Left renal cortex interstitium (tissue), 4 donors: ENCODE results near the gene SOS2. TPM values are rescaled to one million over a fixed set of nuclear protein-coding genes. Genes with fewer than 3 reads are reported as not detected.

Experiments
- DNase-seq, 4 donors: peaks; one replicate each; pipeline ENCODE4 v3.0.0-alpha.2; 2013; ENCODE audit warnings: low read depth in 4 of 4, low spot score in 2 of 4, missing footprints in 1 of 4
- polyA plus RNA-seq, 4 donors: library from polyadenylated mRNA; unstranded; fragments of 120-200 nt; gene quantifications; one replicate each; pipeline ENCODE4 v1.2.1, GENCODE V29; 2013; ENCODE audit not compliant: insufficient read length in 4 of 4

The SOS2 gene
- polyA plus RNA-seq, 4 donors, result 34.7 to 41.5 (median 38.3) TPM

GRCh38 chr14:50121486-50121885 is 109.9 kb downstream of the SOS2 start:
- no peak for DNase-seq

DNA sequence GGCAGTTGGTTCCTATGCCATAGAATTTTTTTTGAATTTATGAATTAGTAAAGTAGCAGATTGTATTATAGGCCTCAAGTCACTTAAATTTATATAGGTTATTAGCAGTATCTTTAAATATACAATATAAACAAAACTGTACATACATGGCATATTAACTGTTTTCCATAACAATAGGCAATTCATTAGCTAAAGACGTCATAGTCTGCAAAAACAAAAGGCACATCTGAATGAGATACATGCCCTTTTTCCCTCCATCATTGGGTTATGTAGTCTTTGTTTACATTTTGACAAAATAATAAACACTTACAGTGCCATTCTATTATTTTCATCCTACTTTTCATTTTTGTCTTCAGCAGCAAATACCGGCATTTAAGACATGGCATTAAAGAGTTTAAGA is 113.9 kb downstream of the SOS2 start:
- DNase-seq, result no peak

DNA sequence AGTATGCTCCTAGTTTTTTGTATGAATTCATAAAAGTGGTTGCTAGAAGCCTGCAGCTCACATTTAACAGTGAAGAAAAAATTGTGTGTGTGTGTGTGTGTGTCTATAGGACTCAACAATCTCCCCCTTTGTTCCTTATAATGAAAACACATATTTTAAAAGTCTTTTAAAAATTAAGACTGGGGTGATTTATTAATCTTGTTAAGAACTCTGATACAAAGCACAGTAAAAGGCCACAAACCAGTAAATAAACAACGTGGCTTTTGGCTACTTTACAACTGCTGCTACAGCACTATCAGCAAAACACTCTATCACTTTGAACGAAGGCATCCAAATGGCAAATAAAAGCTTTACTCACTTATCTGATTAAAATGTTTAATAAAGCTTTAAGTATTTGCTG is 114.4 kb downstream of the SOS2 start:
- peak in 1 of 4 donors; percentile 53 for DNase-seq

- DNase-seq, result peak; percentile 84 to 89 (median 85)
These were observed 115.0 kb downstream of the SOS2 start, which contains the start of gene VCPKMT for GRCh38 chr14:50116181-50116956. VCPKMT (minus strand) TSS chr14:50116572; CDS start chr14:50116552, 20 bp downstream.

DNA sequence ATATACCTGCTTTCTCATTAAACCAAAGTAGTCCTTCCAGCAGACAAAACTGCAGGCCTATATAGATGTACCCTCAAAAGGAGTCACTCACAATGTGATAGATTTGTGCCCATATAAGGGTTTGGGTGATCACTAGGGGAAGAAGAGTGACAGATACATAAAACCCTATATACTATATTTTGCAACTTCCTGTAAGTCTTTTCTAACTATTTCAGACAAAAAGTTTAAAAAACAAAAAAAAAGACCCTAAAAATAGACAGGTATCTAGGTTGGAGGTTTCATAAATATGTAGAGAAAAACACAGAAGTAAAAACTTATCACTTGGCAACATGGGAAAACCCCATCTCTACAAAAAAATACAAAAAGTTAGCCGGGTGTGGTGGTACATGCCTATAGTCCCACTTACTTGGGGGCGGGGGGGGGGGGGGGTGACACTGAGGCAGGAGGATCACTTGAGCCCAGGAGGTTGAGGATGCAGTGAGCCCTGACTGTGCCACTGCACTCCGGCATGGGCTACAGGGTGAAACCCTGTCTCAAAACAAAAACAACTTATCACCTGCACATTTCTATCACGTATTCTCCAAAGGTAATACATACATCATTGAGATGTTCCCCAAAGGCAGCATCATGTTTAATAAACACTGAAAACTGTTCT is 117.9 kb downstream of the SOS2 start:
- DNase-seq, result no peak

DNA sequence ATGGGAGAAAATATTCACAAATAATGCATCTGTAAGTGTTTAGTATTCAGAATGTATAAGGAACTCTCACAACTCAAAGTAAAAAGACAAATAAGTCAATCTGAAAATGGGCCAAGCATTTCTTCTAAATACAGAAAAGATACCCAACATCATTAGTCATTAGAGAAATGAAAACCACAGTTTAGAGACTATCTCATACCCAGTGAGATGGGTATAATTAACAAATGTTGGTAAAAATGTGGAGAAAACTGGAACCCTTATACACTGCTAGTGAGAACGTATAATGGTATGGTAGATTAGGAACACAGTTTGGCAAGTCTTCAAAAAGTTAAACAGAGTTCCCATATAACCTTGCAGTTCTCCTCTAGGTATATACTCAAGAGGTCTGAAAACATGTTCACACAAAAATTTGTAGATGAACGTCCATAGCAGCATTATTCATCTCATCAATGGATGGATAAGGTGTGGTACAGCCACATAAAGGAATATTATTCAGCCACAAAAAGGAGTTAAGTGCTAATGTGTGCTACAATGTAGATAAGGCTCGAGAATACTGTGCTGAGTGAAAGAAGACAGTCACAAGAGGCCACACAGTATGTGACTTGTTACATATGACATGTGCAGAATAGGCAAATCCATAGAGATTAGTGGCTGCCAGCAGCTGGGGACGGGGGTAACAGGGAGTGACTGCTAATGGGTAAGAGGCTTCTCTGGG is 120.9 kb downstream of the SOS2 start:
- DNase-seq, result no peak

- no peak for DNase-seq
These were observed 122.0 kb downstream of the SOS2 start for GRCh38 chr14:50109342-50109741.

DNA sequence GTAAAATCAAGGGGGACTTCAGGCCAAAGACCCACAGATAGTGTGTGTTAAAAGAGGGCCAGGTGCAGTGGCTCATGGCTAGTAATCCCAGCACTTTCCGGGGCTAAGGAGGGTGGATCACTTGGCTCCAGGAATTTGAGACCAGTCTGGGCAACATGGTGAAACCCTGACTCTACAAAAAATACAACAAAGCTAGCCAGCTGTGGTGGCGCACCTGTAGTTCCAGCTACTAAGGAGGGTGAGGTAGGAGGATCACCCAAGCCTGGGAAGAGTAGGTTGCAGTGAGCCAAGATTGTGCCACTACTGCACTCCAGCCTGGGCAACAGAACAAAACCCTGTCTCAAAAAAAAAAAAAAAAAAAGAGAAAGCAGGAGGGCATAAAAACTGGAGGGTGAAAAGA is 123.5 kb downstream of the SOS2 start:
- no peak for DNase-seq

- DNase-seq, result no peak
These were observed 125.2 kb downstream of the SOS2 start for GRCh38 chr14:50106178-50106577.

- no peak for DNase-seq
These were observed 127.8 kb downstream of the SOS2 start for GRCh38 chr14:50103558-50103957.

- no peak for DNase-seq
These were observed 130.0 kb downstream of the SOS2 start for GRCh38 chr14:50101417-50101816.

- DNase-seq, result no peak
These were observed 130.6 kb downstream of the SOS2 start for GRCh38 chr14:50100805-50101204.

DNA sequence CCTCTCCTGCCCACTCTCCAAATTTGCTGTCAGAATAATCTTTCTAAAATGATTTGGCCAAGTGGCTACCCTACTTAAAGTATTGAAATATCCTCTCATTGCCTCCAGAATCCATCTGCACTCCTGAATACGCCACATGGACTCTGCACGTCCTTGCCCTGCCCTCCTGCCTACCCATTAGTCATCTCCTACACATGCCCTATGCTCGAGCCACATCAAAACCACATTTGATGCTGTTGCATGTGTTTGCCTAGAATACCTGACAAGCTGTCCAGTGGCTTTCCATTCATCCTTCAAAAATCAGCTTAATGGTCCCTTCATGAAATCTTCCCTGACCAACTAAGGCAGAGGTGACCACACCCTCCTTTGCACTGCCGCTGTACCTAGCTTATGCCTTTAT is 132.0 kb downstream of the SOS2 start:
- no peak for DNase-seq

DNA sequence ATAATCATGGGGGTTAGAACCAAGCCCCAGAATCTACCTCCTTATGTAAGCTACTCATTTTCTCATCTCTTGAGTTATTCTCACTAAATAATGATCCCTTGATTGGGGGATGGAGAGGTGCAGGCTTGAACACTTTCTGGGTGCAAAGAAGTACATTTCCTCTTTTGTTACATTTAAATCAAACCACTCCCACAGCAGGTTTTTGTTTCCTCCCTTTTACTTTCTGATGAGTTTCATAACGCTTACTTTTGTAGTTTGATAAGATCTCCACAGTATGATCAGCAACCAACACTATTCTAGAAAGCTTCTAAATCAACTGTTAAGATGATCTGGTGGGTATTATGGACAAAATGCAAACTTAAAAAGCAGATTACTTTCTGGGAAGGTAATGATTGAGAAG is 135.5 kb downstream of the SOS2 start:
- no peak for DNase-seq

DNA sequence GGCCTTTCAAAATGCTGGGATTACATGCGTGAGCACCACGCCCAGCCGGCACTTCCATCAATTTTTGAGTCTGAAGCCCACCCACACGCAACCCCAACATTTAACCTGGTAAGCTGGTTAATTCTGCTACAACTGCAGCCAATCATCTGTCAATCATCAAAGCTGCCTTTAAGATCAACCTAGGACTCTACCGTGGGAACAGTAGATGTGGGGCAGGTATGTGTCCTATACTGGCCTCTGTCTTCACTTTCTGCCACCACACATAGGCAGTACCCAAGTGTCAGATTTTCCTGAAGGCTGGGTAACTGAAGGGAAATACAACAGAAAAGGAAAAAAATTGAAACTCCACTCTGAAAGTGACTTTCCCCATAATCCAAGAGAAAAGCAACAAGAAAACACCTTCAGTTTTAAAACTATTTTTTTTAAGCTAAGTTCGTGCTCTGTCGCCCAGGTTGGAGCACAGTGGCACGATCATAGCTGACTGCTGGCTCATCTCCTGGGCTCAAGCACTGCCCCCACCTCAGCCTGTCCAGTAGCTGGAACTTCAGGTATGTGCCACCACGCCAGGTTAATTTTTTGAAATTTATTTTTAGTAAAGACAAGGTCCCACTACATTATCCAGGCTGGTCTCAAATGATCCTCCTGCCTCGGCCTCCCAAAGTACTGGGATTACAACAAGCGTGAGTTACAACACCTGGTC is 137.2 kb downstream of the SOS2 start:
- DNase-seq, result no peak

GRCh38 chr14:50093496-50093895 is 137.9 kb downstream of the SOS2 start:
- no peak for DNase-seq

DNA sequence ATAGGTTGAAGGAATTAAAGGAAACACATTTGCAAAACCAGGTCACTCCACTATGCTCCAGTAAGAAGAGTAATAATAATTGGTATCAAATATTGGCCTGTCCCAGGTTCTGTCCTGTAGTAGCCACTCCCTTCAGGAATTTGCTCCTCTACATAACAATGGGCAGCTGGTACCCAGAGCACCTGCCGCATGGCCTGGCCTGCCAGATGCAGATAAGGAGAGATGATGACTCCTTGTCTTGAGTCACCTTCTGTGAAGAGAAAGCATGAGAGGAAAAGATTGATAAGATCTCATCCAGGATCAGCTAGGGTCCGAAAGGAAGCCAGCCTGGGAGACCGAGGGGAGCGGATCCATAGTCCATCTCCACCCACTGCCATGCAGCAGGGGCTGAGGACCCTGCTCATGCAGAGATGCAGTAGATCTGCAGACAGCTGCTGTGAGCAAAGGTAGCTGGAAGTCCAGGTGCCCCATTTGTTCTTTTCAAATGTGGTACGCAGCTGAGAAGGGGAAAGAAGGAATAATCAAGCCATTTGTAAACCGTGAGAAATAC is 139.3 kb downstream of the SOS2 start:
- DNase-seq, result no peak

- no peak for DNase-seq
These were observed 140.0 kb downstream of the SOS2 start for GRCh38 chr14:50091240-50091913.

GRCh38 chr14:50089208-50089607 is 142.2 kb downstream of the SOS2 start:
- no peak for DNase-seq

- no peak for DNase-seq
These were observed 142.6 kb downstream of the SOS2 start for GRCh38 chr14:50088731-50089130.
